Hepatocyte (in vitro differentiated cells): ENCODE results near the gene ITGA1. TPM values are rescaled to one million over a fixed set of nuclear protein-coding genes. Genes with fewer than 3 reads are reported as not detected.
"Not testable (repeated sequence)": the region's sequence is repeated elsewhere in the genome, so short reads cannot be mapped to it uniquely, and the experiment has no call there.

Experiments
- DNase-seq: peaks from one replicate; pipeline ENCODE4 v3.0.0-alpha.2; 2016; ENCODE audit warnings: low spot score
- H2AFZ ChIP-seq: fragments of 200-600 bp; sonication (generic); 2 replicates; pipeline ENCODE4 v1.6.0; 2016; ENCODE audit warnings: antibody characterized with exemption, mild to moderate bottlenecking
- H3K27ac ChIP-seq: fragments of 200-600 bp; sonication (generic); 2 replicates; pipeline ENCODE4 v1.5.1; 2016; ENCODE audit warnings: mild to moderate bottlenecking
- H3K27me3 ChIP-seq: fragments of 200-600 bp; sonication (generic); 2 replicates; pipeline ENCODE4 v1.6.1; 2016
- H3K36me3 ChIP-seq: fragments of 200-600 bp; sonication (generic); replicated peaks from 2 replicates; pipeline ENCODE4 v1.5.1; 2016; ENCODE audit warnings: low read depth; ENCODE audit not compliant: insufficient read depth
- H3K4me1 ChIP-seq: fragments of 200-600 bp; sonication (generic); 2 replicates; pipeline ENCODE4 v1.5.1; 2016; ENCODE audit warnings: mild to moderate bottlenecking, moderate library complexity; ENCODE audit not compliant: insufficient read depth
- H3K4me2 ChIP-seq: fragments of 200-600 bp; sonication (generic); 2 replicates; pipeline ENCODE4 v1.6.0; 2016
- H3K4me3 ChIP-seq: fragments of 200-600 bp; sonication (generic); 2 replicates; pipeline ENCODE4 v1.5.1; 2016; ENCODE audit warnings: mild to moderate bottlenecking
- H3K79me2 ChIP-seq: fragments of 200-600 bp; sonication (generic); 2 replicates; pipeline ENCODE4 v1.6.0; 2017; ENCODE audit warnings: mild to moderate bottlenecking
- H3K9me2 ChIP-seq: fragments of 200-600 bp; sonication (generic); replicated peaks from 2 replicates; pipeline ENCODE4 v1.6.0; 2017; ENCODE audit warnings: mild to moderate bottlenecking; ENCODE audit not compliant: insufficient read depth
- H3K9me3 ChIP-seq: fragments of 200-600 bp; sonication (generic); 2 replicates; pipeline ENCODE4 v1.5.1; 2016; ENCODE audit warnings: low read depth, mild to moderate bottlenecking
- H4K20me1 ChIP-seq: fragments of 200-600 bp; sonication (generic); 2 replicates; pipeline ENCODE4 v1.6.0; 2016; ENCODE audit warnings: mild to moderate bottlenecking; ENCODE audit not compliant: insufficient read depth, poor library complexity, severe bottlenecking
- CTCF ChIP-seq: fragments of 200-600 bp; sonication (generic); IDR thresholded peaks from 2 replicates; pipeline ENCODE4 v1.5.1; 2016; ENCODE audit warnings: antibody characterized with exemption, mild to moderate bottlenecking; ENCODE audit not compliant: poor library complexity
- EZH2 ChIP-seq: fragments of 200-600 bp; sonication (generic); IDR thresholded peaks from 2 replicates; pipeline ENCODE4 v1.6.1; 2016; ENCODE audit warnings: antibody characterized with exemption, mild to moderate bottlenecking, borderline replicate concordance
- EZH2phosphoT487 ChIP-seq: fragments of 200-600 bp; sonication (generic); IDR thresholded peaks from one replicate; pipeline ENCODE4 v1.6.1; 2018; ENCODE audit warnings: antibody characterized with exemption, mild to moderate bottlenecking, low read depth, moderate library complexity; ENCODE audit not compliant: unreplicated experiment, severe bottlenecking
- WGBS: methylation state at CpG from one replicate; pipeline ENCODE4 v1.1.6; 2016; ENCODE audit warnings: low lambda C conversion rate; ENCODE audit errors: missing lambda C conversion rate; 5-methylcytosine and 5-hydroxymethylcytosine counted together
- polyA plus RNA-seq: library from polyadenylated mRNA; unstranded; fragments of >200 nt; fragmentation: Nextera tagmentation; extraction: Ambion mirVana; gene quantifications from 2 replicates; pipeline ENCODE4 v1.2.1, GENCODE V29; 2016
- total RNA-seq: library from RNA; depleted of rRNA; stranded (reverse); fragments of >200 nt; gene quantifications from 2 replicates; pipeline ENCODE4 v1.2.3, GENCODE V29; 2014

ITGA1 gene
- total and polyA plus RNA-seq, 2 experiments from 2014 or later = 15.0 to 40.3 TPM

DNA sequence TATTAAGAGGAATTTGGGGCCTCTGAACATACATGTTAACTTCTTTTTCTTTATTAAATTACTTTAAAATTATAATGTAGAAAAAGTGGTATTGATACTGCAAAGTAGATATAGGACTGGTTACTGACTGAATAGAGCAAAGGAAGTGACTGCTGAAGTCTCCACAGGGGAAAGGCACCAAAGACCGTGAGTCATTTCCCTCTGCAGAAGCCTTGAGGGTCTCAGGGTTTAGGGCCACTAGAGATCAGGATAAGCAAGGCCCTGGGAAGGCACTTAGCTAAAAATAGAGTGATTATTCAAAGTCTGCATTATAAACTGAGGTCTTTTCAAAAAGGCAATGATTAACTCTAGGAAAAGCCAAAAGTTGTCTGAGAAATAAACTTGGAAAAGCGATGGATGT, 44.7 kb upstream of the ITGA1 start:
- WGBS = 90% methylated on average over 2 of the region's 2 CpGs
- no peaks in the 10 kb centered on the region for H3K4me1 ChIP-seq
- no peaks in the 10 kb centered on the region for H3K79me2 ChIP-seq
- H3K9me3 ChIP-seq = no peaks in the 10 kb centered on the region
- H3K9me2 ChIP-seq = no peaks in the 10 kb centered on the region
- no peak overlapping the region for H3K4me2 ChIP-seq
- no peak overlapping the region for H3K27ac ChIP-seq
- no peak overlapping the region for H3K4me3 ChIP-seq
- no peaks in the 10 kb centered on the region for H3K27me3 ChIP-seq
- H4K20me1 ChIP-seq = no peaks in the 10 kb centered on the region
- TF ChIP-seq CTCF (no peak), EZH2 (no peak), EZH2phosphoT487 (no peak)
- no peak for DNase-seq
- H3K36me3 ChIP-seq = no peaks in the 10 kb centered on the region
- H2AFZ ChIP-seq = no peak overlapping the region

GRCh38 chr5:52743529-52743928, 44.2 kb upstream of the ITGA1 start:
- H3K36me3 ChIP-seq = no peaks in the 10 kb centered on the region
- H3K27me3 ChIP-seq = no peaks in the 10 kb centered on the region
- WGBS = 79% methylated on average over 3 of the region's 3 CpGs
- DNase-seq = no peak
- H3K4me1 ChIP-seq = no peaks in the 10 kb centered on the region
- H4K20me1 ChIP-seq = no peaks in the 10 kb centered on the region
- no peak overlapping the region for H3K27ac ChIP-seq
- TF ChIP-seq CTCF = no peak
- no peak overlapping the region for H3K4me2 ChIP-seq
- H2AFZ ChIP-seq = no peak overlapping the region
- no peaks in the 10 kb centered on the region for H3K9me2 ChIP-seq
- no peaks in the 10 kb centered on the region for H3K79me2 ChIP-seq
- no peak overlapping the region for H3K4me3 ChIP-seq
- H3K9me3 ChIP-seq = no peaks in the 10 kb centered on the region

GRCh38 chr5:52743970-52744369, 43.7 kb upstream of the ITGA1 start:
- no peaks in the 10 kb centered on the region for H3K4me1 ChIP-seq
- H3K27me3 ChIP-seq = no peaks in the 10 kb centered on the region
- H2AFZ ChIP-seq = no peak overlapping the region
- no peak overlapping the region for H3K4me2 ChIP-seq
- no peaks in the 10 kb centered on the region for H3K36me3 ChIP-seq
- WGBS = 87% methylated on average over 1 of the region's 1 CpG
- H3K9me3 ChIP-seq = no peaks in the 10 kb centered on the region
- no peak overlapping the region for H3K27ac ChIP-seq
- no peak for TF ChIP-seq EZH2
- H3K9me2 ChIP-seq = no peaks in the 10 kb centered on the region
- no peaks in the 10 kb centered on the region for H4K20me1 ChIP-seq
- no peak overlapping the region for H3K4me3 ChIP-seq
- no peaks in the 10 kb centered on the region for H3K79me2 ChIP-seq
- no peak for DNase-seq

- H3K36me3 ChIP-seq, H3K4me1 ChIP-seq, H3K4me3 ChIP-seq, H4K20me1 ChIP-seq, H3K4me2 ChIP-seq, H3K27me3 ChIP-seq, H2AFZ ChIP-seq, DNase-seq, H3K9me2 ChIP-seq, H3K27ac ChIP-seq, H3K79me2 ChIP-seq, H3K9me3 ChIP-seq: not testable (repeated sequence)
- WGBS = 90% methylated on average over 2 of the region's 2 CpGs
Observed at GRCh38 chr5:52744867-52745458, 42.8 kb upstream of the ITGA1 start.

DNA sequence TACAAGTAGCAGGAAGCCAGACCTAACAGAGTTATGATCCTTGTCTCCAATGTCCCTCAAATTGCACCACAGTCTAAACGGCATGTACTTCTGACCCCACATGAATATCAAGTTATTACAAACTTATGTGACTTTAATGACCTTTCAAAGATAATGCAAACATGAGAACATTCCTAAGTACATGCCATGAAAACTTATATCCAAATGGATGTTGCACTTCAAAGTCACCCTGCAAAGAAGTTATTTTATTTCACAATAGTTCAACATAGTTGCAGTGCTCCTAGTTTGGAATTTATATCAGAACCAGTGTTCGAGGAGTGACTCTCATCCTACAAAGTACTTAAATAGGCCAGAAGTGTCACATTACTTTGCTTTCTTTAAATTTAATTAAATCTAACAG, 41.2 kb upstream of the ITGA1 start:
- WGBS = 47% methylated on average over 2 of the region's 2 CpGs
- H3K4me3 ChIP-seq = no peak overlapping the region

More for the DNA sequence above, 41.2 kb upstream of the ITGA1 start:
- Histone ChIP-seq H3K9me3 (no peaks in the 10 kb centered on the region), H4K20me1 (no peaks in the 10 kb centered on the region), H3K27me3 (no peaks in the 10 kb centered on the region), H3K27ac (no peak overlapping the region), H3K9me2 (no peaks in the 10 kb centered on the region), H3K4me2 (no peak overlapping the region), H3K36me3 (no peaks in the 10 kb centered on the region), H2AFZ (no peak overlapping the region), H3K4me1 (no peaks in the 10 kb centered on the region), H3K79me2 (no peaks in the 10 kb centered on the region)
- no peak for DNase-seq
- TF ChIP-seq CTCF = no peak
- no peak for TF ChIP-seq EZH2
- TF ChIP-seq EZH2phosphoT487 = no peak
